Putamen (tissue), 1 donor: ENCODE data around the gene ULBP3.
"Not testable (repeated sequence)": the region's sequence is repeated elsewhere in the genome, so short reads cannot be mapped to it uniquely, and the experiment has no call there.

Experiments used
- DNase-seq: peaks from one replicate; pipeline ENCODE4 v3.0.0-alpha.2; 2016; ENCODE audit warnings: low spot score

ULBP3 gene

DNA sequence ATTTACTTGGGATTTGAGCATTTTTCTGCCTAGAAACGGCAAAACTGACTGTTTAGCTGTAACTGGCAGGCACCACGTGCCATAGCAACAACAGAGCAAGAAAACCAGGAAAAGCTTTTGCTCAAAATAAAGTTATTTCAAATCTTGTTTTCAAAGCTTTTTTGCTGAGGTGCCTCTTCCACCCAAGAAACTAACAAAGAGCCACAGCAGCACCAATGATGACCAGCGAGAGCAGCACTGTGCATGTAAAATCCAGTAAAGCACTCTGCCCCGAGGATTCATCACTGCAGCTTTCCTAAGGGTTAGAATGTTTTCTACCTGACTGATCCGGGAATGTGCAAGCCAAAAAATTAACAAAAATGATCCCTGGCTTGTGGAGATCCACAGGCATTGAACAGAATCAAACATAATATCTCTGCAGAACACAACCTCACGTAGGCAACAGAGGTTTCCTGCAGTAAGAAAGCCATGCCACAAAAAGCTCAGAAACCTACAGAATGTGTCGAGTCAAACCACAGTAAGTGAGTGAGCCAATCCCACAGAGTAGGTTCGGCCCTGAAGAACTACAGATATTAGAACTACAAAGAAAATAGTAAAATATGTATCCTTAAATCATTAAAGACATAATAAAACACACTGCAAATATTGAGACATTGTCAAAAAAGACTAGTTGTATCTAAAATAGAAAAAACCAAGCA, 7.4 kb upstream of the ULBP3 start:
- DNase-seq, result no peak

DNA sequence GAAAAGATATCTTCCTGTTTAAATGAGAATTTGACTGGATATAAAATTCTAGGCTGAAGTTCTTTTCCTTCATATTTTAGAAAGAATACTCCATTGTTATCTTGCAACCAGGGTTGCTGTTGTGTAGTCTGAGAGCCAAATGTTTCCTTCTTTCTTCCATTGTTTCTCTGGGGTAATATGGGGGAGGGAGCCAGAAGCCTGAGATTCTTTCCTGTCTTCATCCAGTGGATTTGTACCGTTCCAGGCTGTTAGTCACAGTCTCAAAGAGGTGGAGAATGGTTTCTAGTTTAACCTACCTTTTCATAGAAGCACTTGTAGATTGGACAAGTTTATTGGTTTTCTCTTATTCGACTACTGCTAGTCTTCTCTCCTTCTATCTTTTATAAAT, 6.1 kb upstream of the ULBP3 start:
- DNase-seq, result no peak

DNA sequence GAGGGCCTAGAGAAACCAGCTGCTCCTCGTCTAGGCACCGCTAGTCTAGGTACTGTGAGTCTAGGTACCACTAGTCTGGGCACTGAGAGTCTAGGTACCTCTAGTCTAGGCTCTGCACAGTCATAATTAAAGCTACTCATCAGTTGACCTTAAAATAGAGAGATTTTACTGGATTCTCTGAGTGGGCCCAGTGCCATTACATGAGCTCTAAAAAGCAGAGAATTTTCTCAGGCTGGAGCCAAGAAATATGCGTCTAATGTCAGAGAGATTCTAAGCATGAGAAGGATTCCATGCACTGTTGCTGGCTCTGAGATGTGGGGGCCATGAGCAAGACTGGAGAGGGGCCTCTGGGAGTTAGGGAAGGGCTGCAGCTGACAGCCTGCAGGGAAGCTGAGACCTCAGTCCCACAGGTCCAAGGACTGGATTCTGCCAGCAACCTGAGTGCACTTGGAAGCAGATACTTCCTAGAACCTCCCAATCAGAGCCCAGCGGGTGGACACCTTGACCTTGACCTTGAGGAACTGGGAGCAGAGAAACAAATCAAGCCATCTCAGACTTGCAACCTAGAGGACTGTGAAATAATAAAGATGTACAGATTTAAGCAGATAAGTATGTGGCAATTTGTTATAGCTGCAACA, 5.6 kb upstream of the ULBP3 start:
- not testable (repeated sequence) for DNase-seq

DNA sequence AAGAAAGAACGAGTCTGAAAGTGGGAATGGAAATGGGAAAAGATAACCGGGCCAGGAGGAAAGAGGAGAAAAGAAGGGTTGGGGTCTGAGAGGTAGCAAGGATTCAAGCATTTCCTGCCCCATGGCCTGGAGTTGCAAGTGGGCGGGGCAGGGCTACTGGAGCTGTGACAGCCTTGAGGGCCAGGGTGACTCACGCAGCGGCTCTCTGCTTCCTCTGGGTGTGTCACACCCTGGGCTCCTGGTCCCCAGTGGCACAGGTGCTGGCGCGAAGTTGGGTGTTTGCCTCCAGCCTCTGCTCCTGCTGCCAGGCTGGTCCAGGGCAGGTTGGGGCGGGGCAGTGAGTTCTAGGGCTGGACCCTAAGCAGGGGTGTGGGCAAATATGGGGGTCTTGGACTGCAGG, 3.3 kb upstream of the ULBP3 start:
- no peak for DNase-seq

DNA sequence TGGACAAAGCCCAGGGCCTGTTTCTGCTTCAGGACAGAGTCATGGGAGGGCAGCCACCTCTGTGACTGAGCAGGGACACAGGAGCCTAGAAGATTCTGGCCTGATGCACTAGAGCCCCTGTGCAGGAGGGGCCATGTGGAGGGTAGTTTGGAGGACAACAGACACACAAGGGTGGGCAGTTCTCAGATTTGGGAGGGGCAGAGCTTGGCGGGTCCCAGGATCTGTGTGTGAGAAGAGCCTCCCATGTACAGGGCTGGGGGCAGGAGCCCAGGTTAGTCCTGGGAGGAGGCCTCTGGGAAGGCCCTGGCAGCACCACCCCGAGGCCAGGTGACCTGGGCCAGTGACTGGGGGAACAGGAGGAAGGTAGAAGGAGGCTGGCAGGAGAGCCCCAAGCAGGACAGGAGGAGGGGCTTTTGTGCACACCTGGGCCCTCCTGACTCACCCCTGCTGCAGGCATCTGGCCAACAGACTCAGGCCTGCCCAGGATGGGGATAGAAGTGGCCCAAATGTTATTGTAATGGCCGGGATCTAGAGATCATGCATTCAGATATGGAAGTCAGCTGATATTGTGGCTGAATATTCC, 1.4 kb upstream of the ULBP3 start:
- DNase-seq, result no peak

DNA sequence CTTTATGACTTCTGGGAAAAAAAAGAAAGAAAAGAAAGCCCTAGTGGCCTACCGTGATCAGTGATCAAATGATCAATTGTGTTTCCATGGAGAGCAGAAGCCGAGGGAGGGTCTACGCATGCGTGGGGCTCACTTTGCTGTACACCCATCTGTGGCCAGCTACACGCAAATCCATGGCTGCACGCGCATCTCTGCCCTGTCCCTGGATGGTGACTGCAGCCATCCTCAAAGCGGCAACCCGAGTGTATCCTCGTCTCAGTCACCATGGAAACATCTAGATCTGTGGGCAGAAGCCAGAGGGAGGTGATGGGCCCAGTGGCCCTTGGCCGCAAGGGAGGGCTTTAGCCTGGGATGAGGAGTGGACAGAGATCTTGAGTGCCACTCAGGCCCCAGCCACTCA, 785 bp upstream of the ULBP3 start:
- DNase-seq, result no peak

DNA sequence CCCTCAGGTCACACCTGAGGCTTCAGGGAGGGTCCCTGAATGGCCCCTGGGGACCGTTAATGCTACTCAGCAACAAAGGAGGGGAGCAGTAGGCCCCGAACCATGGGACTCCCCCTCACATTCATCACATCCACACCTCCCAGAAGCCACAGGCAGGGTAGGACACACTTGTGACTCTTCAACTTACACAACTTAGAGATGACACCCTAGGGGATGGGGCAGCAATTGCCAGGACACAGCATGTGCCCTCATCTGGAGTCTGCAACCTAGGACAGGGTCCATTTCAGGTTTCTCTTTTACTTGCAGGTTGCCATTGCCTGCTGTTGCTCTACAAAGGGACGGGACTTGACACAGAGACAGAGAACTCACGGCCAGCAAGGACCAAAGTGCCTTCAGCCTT, 770 bp downstream of the ULBP3 start:
- no peak for DNase-seq

DNA sequence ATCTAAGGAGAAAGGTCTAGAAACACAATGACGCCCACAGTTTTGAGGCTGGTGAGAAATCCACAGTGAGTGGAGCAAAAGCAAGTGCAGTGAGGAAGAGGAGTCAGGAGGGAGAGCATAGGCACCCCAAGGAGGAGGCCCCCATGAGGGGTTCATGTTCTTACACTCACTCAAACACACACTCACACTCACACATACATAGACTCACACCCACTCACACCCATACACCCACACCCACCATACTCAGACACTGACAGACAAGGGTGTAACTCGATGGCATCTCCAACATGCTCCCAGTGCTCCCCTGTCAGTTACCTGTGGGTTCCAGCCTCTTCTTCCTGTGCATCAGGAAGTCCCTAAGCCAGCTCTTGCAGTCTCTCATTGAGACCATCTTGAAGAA, 3.8 kb downstream of the ULBP3 start:
- DNase-seq, result no peak

DNA sequence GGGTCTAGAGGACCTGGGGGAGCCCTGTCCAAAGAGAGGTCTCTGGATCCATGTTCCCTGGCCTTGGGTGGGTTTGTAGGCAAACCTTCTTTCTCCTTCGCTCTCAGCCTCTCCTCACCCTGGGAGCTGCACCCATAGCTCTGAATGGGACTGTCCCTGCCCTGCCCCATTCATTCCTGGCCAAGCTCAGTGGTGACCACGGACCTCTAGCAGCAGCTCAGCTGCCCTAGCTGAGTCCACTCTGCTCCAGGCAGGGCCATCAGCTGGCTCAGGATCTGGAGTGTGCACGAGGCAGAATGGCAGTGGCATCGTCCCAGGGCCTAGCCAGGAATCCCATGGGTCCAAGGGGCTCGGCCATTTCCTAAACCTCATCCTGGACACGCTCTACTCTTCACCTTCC, 5.3 kb downstream of the ULBP3 start:
- DNase-seq, result no peak

DNA sequence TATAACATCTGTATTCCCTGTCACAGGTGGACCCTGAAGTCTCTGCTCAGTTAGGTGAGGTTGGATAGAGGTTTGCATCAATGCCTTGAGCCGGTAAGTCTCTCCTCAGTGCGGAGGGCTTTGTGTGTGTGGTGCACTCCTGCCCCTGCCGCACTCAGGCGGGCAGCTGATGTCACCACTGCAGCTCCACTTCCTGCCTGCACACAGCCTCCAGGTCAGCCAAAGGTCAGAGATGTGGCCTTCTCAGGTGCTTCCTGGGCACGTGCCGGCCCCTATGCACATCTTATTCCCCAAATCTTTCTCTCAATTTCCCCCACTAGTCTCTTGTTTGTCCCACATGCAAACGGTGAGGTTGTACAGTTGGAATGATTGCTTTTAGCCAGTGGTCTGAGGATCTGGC, 8.9 kb downstream of the ULBP3 start:
- DNase-seq, result not testable (repeated sequence)

DNA sequence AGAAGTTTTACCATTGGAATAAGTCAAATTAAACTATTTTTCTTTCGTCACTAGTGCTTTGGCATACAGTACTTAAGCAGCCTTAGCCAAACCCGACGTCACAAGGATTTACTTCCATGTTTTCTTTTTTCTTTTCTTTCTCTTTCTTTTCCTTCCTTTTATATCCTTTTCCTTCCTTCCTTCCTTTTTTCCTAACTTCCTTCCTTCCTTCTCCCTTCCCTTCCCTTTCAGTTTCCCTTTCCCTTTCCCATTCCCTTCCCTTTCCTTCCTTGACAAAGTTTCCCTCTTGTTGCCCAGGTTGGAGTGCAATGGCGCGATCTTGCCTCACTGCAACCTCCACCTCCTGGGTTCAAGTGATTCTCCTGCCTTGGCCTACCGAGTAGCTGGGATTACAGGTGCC, 9.9 kb downstream of the ULBP3 start:
- DNase-seq, result no peak

DNA sequence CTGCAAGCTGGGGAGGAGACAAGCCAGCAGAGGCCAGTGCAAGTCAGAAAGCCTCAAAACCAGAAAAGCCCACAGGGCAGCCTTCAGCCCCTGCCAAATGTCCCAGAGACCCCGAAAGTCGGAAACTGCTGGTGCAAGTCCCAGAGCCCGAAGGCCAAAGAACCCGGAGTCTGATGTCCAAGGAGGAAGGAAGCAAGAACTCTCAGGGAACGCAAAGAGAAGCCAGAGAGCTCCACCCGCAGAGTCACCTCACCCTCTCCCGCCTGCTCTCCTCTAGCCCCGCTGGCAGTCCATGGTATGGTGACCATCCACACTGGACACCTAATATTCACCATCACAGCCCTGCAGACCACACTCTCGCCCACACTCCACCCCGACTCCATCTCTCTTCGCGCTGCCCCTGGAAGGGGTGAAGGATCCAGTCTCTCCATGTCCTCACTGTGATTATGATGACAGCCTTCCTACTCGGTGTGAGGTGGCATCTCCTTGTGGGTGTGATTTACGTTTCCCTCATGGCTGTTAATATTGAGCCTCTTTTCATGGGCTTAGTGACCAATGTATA, 10.6 kb downstream of the ULBP3 start:
- DNase-seq, result no peak

DNA sequence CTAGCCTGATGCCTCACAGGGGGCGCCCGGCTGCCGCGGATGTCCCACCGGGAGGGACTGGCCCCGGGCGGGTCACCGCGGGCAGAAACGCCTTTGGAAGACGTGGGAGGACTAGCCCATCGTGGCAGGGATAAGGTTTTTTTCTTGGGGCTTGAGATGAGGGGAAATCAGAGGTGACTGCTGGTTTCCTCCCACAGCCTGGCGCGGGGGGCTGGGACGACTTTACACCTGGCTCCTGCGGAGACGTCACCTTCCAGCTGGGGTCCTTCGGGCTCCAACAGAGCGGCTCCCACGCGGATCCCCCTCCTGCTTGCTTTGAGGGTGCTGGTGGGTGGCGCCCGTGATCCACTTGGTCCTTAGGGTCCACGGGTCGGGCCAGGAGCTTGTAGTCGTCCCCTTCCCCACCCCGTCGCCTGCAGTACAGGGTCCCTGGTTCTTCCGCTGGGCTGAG, 11.4 kb downstream of the ULBP3 start:
- DNase-seq, result no peak

DNA sequence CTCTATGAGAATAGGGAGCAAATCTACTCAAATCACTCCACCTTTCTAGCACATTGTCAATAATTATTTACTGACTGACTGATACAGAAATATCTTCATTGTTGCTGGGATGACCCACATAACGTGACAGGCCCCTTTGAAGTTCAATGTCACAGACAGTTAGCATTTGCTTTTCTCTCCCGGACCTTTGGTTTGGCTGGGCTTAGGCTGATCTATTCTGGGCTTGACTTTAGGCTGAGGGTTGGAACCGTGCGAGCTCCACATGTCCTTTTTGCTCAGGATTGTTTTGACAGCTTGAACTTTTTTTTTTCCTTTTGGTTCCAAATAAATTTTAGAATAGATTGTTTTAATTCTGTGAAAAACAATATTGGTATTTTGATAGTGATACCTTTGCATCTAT, 12.0 kb downstream of the ULBP3 start:
- no peak for DNase-seq

DNA sequence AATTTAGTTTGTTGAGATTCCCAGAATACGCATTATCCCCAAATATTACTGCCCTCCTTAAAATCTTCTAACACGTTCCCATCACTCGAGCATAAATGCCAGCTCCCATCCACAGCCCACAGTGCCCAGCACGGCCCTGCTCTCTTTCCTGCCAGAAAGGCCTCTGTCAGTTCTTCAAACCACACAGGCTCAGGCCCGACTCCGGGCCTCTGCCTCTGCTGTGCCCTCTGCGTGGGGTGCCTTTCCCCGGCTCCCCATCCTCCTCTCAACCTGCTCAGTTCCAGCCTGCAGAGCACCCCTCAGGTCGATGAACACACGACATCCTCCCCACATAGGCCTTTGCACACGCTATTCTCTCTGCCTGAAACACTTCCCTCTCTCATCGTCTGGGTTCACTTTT, 12.8 kb downstream of the ULBP3 start:
- no peak for DNase-seq

DNA sequence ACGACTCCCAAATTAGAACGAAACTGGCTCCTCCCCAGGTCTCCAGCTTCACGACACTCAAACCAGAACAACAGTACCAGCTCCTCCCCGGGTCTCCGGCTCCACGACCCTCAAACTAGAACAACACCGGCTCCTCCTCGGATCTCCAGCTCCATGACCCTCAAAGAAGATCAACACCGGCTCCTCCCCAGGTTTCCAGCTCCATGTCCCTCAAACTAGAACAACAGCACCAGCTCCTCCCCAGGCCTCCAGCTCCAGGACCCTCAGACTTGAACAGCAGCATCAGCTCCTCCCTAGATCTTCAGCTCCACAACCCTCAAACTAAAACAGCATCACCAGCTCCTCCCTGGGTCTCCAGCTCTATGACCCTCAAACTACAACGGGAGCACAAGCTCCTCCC, 13.8 kb downstream of the ULBP3 start:
- no peak for DNase-seq

DNA sequence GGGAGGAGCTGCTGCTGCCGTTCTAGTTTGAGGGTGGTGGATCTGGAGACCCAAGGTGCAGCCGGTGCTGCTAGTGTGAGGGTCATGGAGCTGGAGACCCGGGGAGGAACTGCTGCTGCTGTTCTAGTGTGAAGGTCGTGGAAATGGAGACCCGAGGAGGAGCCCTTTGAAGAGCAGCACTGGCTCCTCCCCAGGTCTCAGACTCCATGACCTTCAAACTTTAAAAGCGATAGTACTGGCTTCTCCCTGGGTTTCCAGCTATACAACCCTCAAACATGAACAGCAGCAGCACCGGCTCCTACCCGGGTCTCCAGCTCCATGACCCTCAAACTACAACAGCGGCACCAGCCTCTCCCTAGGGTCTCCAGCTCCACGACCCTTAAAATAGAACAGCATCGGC, 15.5 kb downstream of the ULBP3 start:
- no peak for DNase-seq

DNA sequence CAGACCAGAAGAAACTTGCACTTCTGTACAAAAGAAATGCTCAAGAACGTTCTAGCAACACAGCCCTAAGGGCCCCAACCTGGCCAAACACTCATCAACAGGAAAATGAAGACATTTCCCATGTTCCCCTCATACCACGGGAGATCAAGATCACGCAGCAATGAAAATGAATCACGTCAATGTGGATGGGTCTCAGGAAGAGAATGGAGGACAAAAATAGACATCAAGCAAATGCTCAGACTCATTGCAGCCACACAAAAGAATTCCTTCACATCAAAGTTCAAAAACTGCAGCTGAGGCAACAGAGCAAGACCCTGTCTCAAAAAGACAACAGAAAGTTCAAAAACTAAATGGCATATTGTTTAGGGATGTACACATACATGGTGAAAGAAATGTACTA, 18.1 kb downstream of the ULBP3 start:
- no peak for DNase-seq

DNA sequence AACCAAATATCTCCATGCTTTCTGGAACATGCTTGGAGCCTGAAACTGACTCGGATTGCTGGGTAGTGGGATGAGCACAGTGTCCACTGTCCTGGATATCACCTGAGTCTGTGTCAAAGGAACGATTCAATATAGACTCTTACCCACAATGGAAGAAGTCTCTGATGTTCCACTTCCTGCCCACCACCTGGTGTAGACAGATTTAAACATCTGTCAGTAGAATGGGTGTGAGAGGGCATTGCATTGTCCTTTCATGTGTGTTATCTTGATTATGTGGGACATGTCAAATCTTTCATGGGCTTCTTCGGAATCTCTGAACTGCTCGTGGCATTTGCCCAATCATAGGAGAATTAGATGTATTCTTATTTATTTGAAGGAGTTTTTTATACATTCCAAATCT, 20.8 kb downstream of the ULBP3 start:
- DNase-seq, result no peak

DNA sequence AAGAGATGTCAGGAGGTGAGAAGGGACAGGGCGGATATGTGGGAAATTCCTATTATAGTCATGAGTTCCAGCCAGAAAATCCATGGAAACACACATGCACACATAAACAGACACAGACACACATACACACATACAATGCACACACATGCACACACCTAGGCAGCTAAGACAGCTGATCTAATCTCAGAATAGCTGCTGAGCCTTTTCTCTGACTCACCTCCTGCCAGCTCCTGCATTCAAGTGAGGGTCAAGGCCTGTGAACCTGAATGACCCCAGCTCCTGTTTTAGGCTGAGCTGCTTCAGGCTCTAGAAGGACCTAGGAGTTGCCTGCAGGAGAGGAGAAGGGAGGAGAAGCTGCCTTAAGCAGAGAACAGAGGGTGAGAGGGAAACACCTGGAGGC, 22.0 kb downstream of the ULBP3 start:
- no peak for DNase-seq

DNA sequence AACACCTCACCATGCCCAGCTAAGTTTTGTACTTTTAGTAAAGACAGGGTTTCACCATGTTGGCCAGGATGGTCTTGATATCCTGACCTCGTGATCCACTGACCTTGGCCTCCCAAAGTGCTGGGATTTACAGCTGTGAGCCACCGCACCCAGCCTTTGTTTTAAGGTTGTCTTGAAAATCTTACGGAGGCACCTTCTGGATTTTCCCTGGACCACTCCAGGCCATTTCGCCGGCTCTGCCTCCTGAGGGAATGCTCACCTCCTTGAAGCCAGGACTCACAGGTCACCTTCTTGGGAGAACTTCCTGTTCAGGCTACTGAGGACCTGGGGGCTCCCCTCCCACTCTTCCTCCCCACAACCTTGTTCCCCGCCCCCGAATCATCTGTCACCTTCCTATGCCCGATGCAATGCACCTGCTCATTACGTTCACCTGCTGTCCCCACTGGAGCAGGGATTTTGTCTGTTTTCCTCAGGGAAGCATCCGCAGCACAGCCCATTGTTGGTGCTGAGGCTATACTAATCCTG, 24.2 kb downstream of the ULBP3 start:
- DNase-seq, result no peak

DNA sequence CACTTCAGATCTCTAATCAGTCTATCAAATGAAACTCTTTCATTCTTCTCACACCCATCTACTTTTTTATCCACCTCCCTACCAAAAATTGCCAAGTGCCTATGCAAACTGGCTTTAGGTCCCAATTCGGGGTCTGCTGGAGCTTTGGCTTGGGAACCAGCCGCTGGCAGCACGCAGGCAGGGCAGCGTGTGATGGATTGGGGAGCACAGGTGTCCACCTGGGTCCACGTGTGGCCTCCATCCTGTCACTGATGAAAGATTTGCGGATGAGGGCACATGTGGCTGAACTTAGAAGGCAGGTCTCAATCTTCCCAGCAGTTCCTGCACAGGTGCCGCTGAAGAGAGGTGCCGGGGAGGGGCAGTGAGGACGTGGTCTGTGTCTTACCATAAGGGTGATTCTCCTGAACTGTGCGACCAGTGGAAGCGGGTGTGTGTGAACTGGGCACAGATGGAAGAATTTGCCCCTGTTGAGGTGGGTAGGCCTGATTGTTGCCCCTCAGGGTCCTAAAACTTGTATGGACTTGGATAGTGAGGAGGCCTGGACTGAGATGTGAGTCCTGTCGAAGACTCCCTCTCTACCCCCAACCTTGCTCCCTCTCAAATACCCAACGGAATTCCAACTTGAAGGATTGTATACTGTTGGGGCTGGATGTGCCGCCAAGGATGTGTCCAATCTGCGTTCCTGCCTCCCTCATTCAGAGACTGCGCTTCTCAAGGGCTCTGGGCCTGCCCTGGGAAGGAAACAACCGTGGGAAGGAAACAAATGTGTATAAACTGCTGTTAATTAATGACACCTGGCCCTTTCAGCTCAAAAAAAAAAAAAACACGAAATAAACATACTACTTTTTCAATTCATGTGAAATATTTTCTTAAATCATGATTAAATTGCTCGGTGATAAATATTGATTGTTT, 25.2 kb downstream of the ULBP3 start:
- no peak for DNase-seq
